ENCODE data around the gene MADD.
A peak's percentile ranks its signal among the peaks of the same experiment; 100 is the strongest.

Gene MADD

GRCh38 chr11:47253660-47254059, 16.3 kb upstream of the MADD start:
- no peak for DNase-seq

GRCh38 chr11:47254386-47254785, 15.5 kb upstream of the MADD start:
- DNase-seq: no peak

GRCh38 chr11:47256374-47256773, 13.6 kb upstream of the MADD start:
- DNase-seq: no peak

GRCh38 chr11:47257177-47257516, 12.8 kb upstream of the MADD start:
- no peak for DNase-seq

- no peak for DNase-seq
These were observed 12.2 kb upstream of the MADD start, which contains the start of gene NR1H3 for GRCh38 chr11:47257517-47258316. Gene NR1H3 (plus strand): TSS chr11:47257996. CDS start chr11:47259217, 1,221 bp downstream.

GRCh38 chr11:47258317-47258902, 11.5 kb upstream of the MADD start:
- DNase-seq: no peak

GRCh38 chr11:47259232-47259977, 10.5 kb upstream of the MADD start:
- no peak for DNase-seq

- no peak for DNase-seq
These were observed 9.6 kb upstream of the MADD start for GRCh38 chr11:47260366-47260765.

- DNase-seq: no peak
These were observed 8.6 kb upstream of the MADD start for GRCh38 chr11:47261291-47261800.

- DNase-seq: no peak
These were observed 5.8 kb upstream of the MADD start for GRCh38 chr11:47264119-47264518.

- no peak for DNase-seq
These were observed 5.4 kb upstream of the MADD start for GRCh38 chr11:47264521-47264920.

GRCh38 chr11:47267876-47268275, 2.1 kb upstream of the MADD start:
- DNase-seq: no peak

GRCh38 chr11:47268448-47269001, 1.4 kb upstream of the MADD start:
- no peak for DNase-seq

GRCh38 chr11:47269002-47269828, 718 bp upstream of the MADD start:
- peak; percentile 85 for DNase-seq

- peak; percentile 16 for DNase-seq
These were observed 668 bp downstream of the MADD start for GRCh38 chr11:47270331-47271271.

- DNase-seq: no peak
These were observed 1.4 kb downstream of the MADD start for GRCh38 chr11:47271328-47271727.

- peak; percentile 53 for DNase-seq
These were observed 2.2 kb downstream of the MADD start for GRCh38 chr11:47271961-47272661.

- no peak for DNase-seq
These were observed 2.8 kb downstream of the MADD start for GRCh38 chr11:47272706-47273105.

- no peak for DNase-seq
These were observed 4.7 kb downstream of the MADD start for GRCh38 chr11:47274495-47275235.

GRCh38 chr11:47276923-47277322, 7.0 kb downstream of the MADD start:
- no peak for DNase-seq
